ENCODE results near the gene LBR.
"Not testable (repeated sequence)": the region's sequence is repeated elsewhere in the genome, so short reads cannot be mapped to it uniquely, and the experiment has no call there.

The LBR gene

GRCh38 chr1:225412803-225413351, 15.0 kb downstream of the LBR start:
- TF ChIP-seq POLR2A (IDR thresholded peaks at IDR 0.05; ENCODE audit: low read length) (no peak), GATA1 (IDR thresholded peaks at IDR 0.05; ENCODE audit: low read depth, low read length) (no peak)
- DNase-seq, result no peak

- TF ChIP-seq GATA1 (IDR thresholded peaks at IDR 0.05; ENCODE audit: low read depth, low read length) (no peak), POLR2A (IDR thresholded peaks at IDR 0.05; ENCODE audit: low read length) (no peak)
- DNase-seq, result no peak
These were observed 15.5 kb downstream of the LBR start for GRCh38 chr1:225412321-225412720.

GRCh38 chr1:225410036-225410435, 17.8 kb downstream of the LBR start:
- TF ChIP-seq GATA1 (IDR thresholded peaks at IDR 0.05; ENCODE audit: low read depth, low read length) (no peak), POLR2A (IDR thresholded peaks at IDR 0.05; ENCODE audit: low read length) (no peak)
- no peak for DNase-seq

GRCh38 chr1:225409051-225409450, 18.8 kb downstream of the LBR start:
- TF ChIP-seq GATA1 (IDR thresholded peaks at IDR 0.05; ENCODE audit: low read depth, low read length) (no peak), POLR2A (IDR thresholded peaks at IDR 0.05; ENCODE audit: low read length) (no peak)
- DNase-seq, result no peak

GRCh38 chr1:225408249-225408648, 19.6 kb downstream of the LBR start:
- DNase-seq, result no peak
- no peak for TF ChIP-seq GATA1 (IDR thresholded peaks at IDR 0.05; ENCODE audit: low read depth, low read length)
- no peak for TF ChIP-seq POLR2A (IDR thresholded peaks at IDR 0.05; ENCODE audit: low read length)

GRCh38 chr1:225407755-225408154, 20.1 kb downstream of the LBR start:
- no peak for DNase-seq
- TF ChIP-seq GATA1 (IDR thresholded peaks at IDR 0.05; ENCODE audit: low read depth, low read length), result no peak
- no peak for TF ChIP-seq POLR2A (IDR thresholded peaks at IDR 0.05; ENCODE audit: low read length)

GRCh38 chr1:225406976-225407725, 20.7 kb downstream of the LBR start:
- no peak for DNase-seq

GRCh38 chr1:225400968-225401367, 26.9 kb downstream of the LBR start:
- TF ChIP-seq GATA1 (IDR thresholded peaks at IDR 0.05; ENCODE audit: low read depth, low read length), result no peak

More at GRCh38 chr1:225406976-225407725, 20.7 kb downstream of the LBR start:
- TF ChIP-seq GATA1 (IDR thresholded peaks at IDR 0.05; ENCODE audit: low read depth, low read length) (no peak), POLR2A (IDR thresholded peaks at IDR 0.05; ENCODE audit: low read length) (no peak)

GRCh38 chr1:225396357-225396756, 31.5 kb downstream of the LBR start:
- TF ChIP-seq POLR2A (IDR thresholded peaks at IDR 0.05; ENCODE audit: low read length) (no peak), GATA1 (IDR thresholded peaks at IDR 0.05; ENCODE audit: low read depth, low read length) (no peak)
- DNase-seq, result no peak

More at GRCh38 chr1:225400968-225401367, 26.9 kb downstream of the LBR start:
- DNase-seq, result no peak

- TF ChIP-seq POLR2A (IDR thresholded peaks at IDR 0.05; ENCODE audit: low read length) (no peak), GATA1 (IDR thresholded peaks at IDR 0.05; ENCODE audit: low read depth, low read length) (no peak)
- no peak for DNase-seq
These were observed 38.0 kb downstream of the LBR start for GRCh38 chr1:225389843-225390242.

- DNase-seq, result no peak
- TF ChIP-seq POLR2A (IDR thresholded peaks at IDR 0.05; ENCODE audit: low read length), result no peak
- TF ChIP-seq GATA1 (IDR thresholded peaks at IDR 0.05; ENCODE audit: low read depth, low read length), result no peak
These were observed 39.5 kb downstream of the LBR start for GRCh38 chr1:225388372-225388771.

- not testable (repeated sequence) for DNase-seq
These were observed 41.0 kb downstream of the LBR start for GRCh38 chr1:225386860-225387259.

GRCh38 chr1:225380691-225381090, 47.1 kb downstream of the LBR start:
- no peak for DNase-seq
- no peak for TF ChIP-seq POLR2A (IDR thresholded peaks at IDR 0.05; ENCODE audit: low read length)
- no peak for TF ChIP-seq GATA1 (IDR thresholded peaks at IDR 0.05; ENCODE audit: low read depth, low read length)

GRCh38 chr1:225378880-225379279, 49.0 kb downstream of the LBR start:
- TF ChIP-seq GATA1 (IDR thresholded peaks at IDR 0.05; ENCODE audit: low read depth, low read length) (no peak), POLR2A (IDR thresholded peaks at IDR 0.05; ENCODE audit: low read length) (no peak)
- no peak for DNase-seq

GRCh38 chr1:225374996-225375395, 52.8 kb downstream of the LBR start:
- TF ChIP-seq GATA1 (IDR thresholded peaks at IDR 0.05; ENCODE audit: low read depth, low read length) (no peak), POLR2A (IDR thresholded peaks at IDR 0.05; ENCODE audit: low read length) (no peak)
- DNase-seq, result no peak

All from erythroblast (primary cell).